Measurements from ENCODE around the gene PSAPL1.

DNA sequence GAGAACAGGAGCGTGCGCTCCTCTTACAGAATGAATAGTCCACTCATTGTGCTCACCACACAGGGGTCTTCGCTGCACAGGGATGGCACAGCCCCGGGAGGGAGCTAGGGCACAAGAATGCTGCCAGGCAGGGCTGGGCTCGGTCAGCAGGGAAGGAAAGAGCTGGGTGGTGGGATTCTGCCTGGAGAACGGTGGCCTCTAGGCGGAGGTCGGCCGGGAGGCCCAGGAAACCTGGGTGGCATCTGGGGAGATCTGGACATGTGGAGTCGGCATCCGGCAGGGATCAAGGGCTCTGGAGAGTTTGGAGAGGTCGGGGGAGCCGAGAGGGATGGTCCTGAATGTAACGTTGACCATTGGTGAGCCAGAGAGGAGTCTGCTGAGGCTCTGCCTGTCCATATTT lies 46.5 kb upstream of the PSAPL1 start:
- TF ChIP-seq CTCF (IDR thresholded peaks at IDR 0.05) = no peak
- no peak for TF ChIP-seq EP300 (IDR thresholded peaks at IDR 0.05; ENCODE audit: low read depth)
- no peak for TF ChIP-seq POLR2A (IDR thresholded peaks at IDR 0.05)
- no peak for TF ChIP-seq POLR2AphosphoS5 (IDR thresholded peaks at IDR 0.05)
